Measurements from ENCODE around the gene PPP1R3F. TPM values are rescaled to one million over a fixed set of nuclear protein-coding genes. Genes with fewer than 3 reads are reported as not detected.
"Not testable (repeated sequence)": the region's sequence is repeated elsewhere in the genome, so short reads cannot be mapped to it uniquely, and the experiment has no call there.

Gene PPP1R3F
- total RNA-seq, 1 donor from 2014 or later, result 1.8 TPM

DNA sequence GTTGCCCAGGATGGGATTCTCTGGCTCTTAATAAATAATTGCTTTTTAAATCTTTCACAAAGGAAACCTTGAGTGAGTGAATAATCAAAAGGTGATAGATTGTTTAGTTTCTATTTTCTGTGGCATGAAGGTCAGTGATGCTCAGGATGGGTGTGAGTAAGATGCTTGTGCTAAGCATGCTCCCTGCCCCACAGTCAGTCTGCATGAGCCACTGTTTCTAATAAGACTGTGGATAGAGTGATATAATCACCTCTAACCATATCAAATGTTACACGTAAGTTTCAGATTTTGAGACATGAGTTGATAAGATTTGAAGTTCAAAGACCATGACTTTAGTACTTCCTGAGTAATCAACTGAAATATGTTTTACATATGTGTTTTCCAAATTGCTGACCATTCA lies 31.1 kb downstream of the PPP1R3F start:
- TF ChIP-seq, protein P1, sequence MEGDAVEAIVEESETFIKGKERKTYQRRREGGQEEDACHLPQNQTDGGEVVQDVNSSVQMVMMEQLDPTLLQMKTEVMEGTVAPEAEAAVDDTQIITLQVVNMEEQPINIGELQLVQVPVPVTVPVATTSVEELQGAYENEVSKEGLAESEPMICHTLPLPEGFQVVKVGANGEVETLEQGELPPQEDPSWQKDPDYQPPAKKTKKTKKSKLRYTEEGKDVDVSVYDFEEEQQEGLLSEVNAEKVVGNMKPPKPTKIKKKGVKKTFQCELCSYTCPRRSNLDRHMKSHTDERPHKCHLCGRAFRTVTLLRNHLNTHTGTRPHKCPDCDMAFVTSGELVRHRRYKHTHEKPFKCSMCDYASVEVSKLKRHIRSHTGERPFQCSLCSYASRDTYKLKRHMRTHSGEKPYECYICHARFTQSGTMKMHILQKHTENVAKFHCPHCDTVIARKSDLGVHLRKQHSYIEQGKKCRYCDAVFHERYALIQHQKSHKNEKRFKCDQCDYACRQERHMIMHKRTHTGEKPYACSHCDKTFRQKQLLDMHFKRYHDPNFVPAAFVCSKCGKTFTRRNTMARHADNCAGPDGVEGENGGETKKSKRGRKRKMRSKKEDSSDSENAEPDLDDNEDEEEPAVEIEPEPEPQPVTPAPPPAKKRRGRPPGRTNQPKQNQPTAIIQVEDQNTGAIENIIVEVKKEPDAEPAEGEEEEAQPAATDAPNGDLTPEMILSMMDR (IDR thresholded peaks at IDR 0.05; ENCODE audit: insufficient read depth, low read length, severe bottlenecking), result no peak
- no peaks in the 10 kb centered on the region for H3K27me3 ChIP-seq (ENCODE audit: control insufficient read depth, insufficient read depth, low read length)
- no peak overlapping the region for H3K4me3 ChIP-seq (ENCODE audit: low read depth, low read length)
- DNase-seq (ENCODE audit: low read depth), result no peak
- FAIRE-seq, result no peak
- no peaks in the 10 kb centered on the region for H3K36me3 ChIP-seq (ENCODE audit: control insufficient read depth, insufficient read depth, low read length)

DNA sequence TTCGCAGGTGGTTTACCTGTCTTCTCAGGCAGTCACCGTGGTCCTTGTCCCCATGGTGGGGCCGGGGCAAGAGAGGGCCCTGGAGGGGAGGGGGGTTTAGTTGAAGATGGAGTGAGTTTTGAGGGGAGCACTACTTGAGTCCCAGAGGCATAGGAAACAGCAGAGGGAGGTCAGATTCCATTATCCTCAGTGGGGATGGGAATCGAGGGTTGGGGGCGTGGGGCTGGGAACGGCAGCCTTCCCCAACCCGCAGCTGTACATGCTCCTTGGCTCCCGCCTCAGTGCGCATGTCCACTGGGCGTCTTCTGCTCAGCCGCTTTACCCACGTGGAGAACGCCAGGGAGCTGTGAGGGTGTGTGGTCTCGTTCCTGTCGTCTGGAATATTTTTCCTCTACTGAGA lies 33.8 kb downstream of the PPP1R3F start, which contains the start of gene GAGE10:
Gene GAGE10, plus strand, starts transcription at position 301 of the 400 bp plus-strand sequence. CDS start 1,214 bp downstream, outside the sequence.
- no peak for FAIRE-seq
- H3K4me3 ChIP-seq (ENCODE audit: low read depth, low read length), result no peak within 1 kb of the TSS

DNA sequence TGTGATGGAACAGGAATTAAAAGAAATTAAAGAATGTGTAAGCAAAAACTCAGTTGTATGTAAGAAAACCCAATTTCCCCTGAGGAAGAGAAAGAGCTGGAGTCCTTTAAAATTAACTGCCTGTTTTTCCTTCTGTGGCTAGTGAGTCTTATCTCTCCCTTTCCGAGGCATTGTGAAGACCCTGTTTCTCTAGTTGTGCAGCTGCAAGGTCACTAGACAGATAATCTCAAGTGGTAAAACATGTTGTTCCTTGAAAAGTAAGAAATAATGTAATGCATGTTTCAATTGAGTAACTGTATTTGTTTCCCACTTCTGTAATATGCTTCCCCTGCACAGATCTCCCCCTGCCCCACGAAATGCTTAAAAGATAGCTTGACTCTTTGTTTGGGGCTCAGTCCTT lies 38.2 kb downstream of the PPP1R3F start:
- H3K36me3 ChIP-seq (ENCODE audit: control insufficient read depth, insufficient read depth, low read length); DNase-seq (ENCODE audit: low read depth); H3K27me3 ChIP-seq (ENCODE audit: control insufficient read depth, insufficient read depth, low read length); H3K4me3 ChIP-seq (ENCODE audit: low read depth, low read length); FAIRE-seq: not testable (repeated sequence)

More for the DNA sequence above, 33.8 kb downstream of the PPP1R3F start, which contains the start of gene GAGE10:
- Histone ChIP-seq H3K36me3 (ENCODE audit: control insufficient read depth, insufficient read depth, low read length) (no peaks in the 10 kb centered on the region), H3K27me3 (ENCODE audit: control insufficient read depth, insufficient read depth, low read length) (no peaks in the 10 kb centered on the region)
- no peak for DNase-seq (ENCODE audit: low read depth)
- TF ChIP-seq, protein P1 (IDR thresholded peaks at IDR 0.05; ENCODE audit: insufficient read depth, low read length, severe bottlenecking), result no peak

DNA sequence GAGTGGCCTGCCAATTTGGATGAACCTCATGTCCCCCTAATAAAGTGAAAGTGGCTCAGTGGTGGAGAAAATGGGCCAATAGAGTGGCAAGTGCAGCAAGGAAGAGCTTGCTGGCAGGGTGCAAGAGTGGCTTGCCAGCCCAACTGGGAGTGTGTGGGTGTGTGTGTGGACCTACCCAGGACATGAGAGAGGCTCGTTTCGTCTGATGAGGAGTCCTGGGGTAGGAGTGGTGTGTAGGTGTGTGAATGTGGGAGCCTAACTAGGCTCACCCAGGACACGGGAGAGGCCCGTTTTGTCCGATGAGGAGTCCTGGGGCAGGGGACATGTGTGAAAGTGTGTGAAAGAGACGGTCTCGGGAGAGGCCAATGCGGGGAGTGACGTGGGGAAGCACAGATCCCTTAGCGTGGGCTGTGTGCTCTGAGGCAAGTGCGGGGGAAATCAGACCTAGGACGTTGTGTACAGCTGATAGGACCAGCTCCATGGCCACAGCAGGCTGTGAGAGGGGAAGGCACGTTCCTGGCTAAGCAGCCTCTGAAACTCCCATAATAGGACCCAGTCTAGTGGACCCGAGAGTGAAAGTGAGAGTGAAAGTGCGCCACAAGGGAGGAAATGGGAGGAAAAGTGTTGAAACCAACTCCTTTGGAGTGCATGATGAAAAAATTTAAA lies 39.1 kb downstream of the PPP1R3F start:
- H3K4me3 ChIP-seq (ENCODE audit: low read depth, low read length), result no peak overlapping the region
- no peak for FAIRE-seq
- H3K36me3 ChIP-seq (ENCODE audit: control insufficient read depth, insufficient read depth, low read length), result no peaks in the 10 kb centered on the region
- TF ChIP-seq, protein P1 (IDR thresholded peaks at IDR 0.05; ENCODE audit: insufficient read depth, low read length, severe bottlenecking), result no peak
- DNase-seq (ENCODE audit: low read depth), result no peak
- H3K27me3 ChIP-seq (ENCODE audit: control insufficient read depth, insufficient read depth, low read length), result no peaks in the 10 kb centered on the region

DNA sequence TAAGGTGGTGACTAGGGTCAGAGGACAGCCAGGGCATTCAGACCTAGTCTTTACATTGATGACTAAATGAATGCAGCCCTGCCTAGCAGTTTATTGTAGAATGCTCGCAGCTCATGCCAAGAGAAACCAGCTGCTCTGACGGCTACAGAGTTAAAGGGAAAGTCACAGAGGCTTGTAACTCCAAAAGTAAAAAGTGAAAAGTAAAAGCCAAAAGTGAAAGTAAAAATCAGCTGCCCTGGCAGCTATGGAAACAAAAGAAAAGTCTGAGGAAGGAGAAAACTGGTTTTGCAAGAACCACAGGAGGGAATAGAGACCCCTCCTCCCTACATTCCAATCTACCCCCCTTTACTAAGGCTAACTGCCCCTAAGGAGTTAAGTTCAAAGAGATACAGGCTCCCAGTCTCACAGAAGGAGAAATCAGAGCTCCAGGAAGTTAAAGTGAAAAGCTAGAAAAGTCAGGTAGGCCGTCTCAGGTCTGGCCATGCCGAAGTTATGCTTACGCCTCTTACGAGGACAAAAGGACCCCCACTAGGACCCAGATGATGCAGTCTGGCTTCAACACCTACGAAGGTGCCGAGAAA lies 39.9 kb downstream of the PPP1R3F start:
- TF ChIP-seq, protein P1 (IDR thresholded peaks at IDR 0.05; ENCODE audit: insufficient read depth, low read length, severe bottlenecking), result no peak
- no peaks in the 10 kb centered on the region for H3K27me3 ChIP-seq (ENCODE audit: control insufficient read depth, insufficient read depth, low read length)
- FAIRE-seq (no peak), DNase-seq (ENCODE audit: low read depth) (peak; percentile 17)
- H3K36me3 ChIP-seq (ENCODE audit: control insufficient read depth, insufficient read depth, low read length), result no peaks in the 10 kb centered on the region
- peak overlapping the region; percentile 10 for H3K4me3 ChIP-seq (ENCODE audit: low read depth, low read length)

DNA sequence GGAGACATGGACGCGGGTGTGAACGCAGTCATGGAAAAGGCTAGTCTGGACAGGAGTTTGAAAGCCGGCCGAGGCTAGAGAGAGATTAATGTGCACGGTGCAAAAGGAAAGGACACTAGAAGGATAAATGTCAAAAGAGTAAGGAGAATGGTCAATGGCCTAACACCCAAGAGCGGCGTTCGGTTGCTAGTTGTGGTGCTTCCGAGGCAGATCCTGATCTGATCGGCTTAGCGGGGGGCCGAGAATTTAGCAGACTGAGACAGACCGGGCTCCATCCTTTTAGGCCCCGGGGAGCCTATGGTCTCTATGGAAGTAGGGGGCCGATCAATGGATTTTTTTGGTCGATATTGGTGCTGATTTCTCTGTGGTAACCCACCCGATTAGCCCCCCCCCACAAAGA lies 40.8 kb downstream of the PPP1R3F start:
- Histone ChIP-seq H3K27me3 (ENCODE audit: control insufficient read depth, insufficient read depth, low read length) (no peaks in the 10 kb centered on the region), H3K4me3 (ENCODE audit: low read depth, low read length) (no peak overlapping the region), H3K36me3 (ENCODE audit: control insufficient read depth, insufficient read depth, low read length) (no peaks in the 10 kb centered on the region)
- FAIRE-seq (peak; percentile 81), DNase-seq (ENCODE audit: low read depth) (peak; percentile 17)
- TF ChIP-seq, protein P1 (IDR thresholded peaks at IDR 0.05; ENCODE audit: insufficient read depth, low read length, severe bottlenecking), result no peak
